Stimulated activated naive CD8-positive, alpha-beta T cell treated with anti-CD3 and anti-CD28 coated beads, Interleukin-15, Interleukin-2, amounts not matched to agents 100 ng/mL and 50 ng/mL, for 24 hours (primary cell): Measurements from ENCODE around the gene PCDHGB4.
"Not testable (repeated sequence)": the region's sequence is repeated elsewhere in the genome, so short reads cannot be mapped to it uniquely, and the experiment has no call there.

Experiments used
- H3K27ac Mint-ChIP-seq: one replicate; pipeline ENCODE4 v1.8.0; 2021; ENCODE audit warnings: mild to moderate bottlenecking, mixed read lengths
- H3K27me3 Mint-ChIP-seq: one replicate; pipeline ENCODE4 v1.8.0; 2021; ENCODE audit warnings: mixed read lengths
- H3K36me3 Mint-ChIP-seq: one replicate; pipeline ENCODE4 v1.8.0; 2021; ENCODE audit warnings: low read depth, mixed read lengths
- H3K4me1 Mint-ChIP-seq: one replicate; pipeline ENCODE4 v1.8.0; 2021; ENCODE audit warnings: low read depth, mixed read lengths
- H3K4me3 Mint-ChIP-seq: one replicate; pipeline ENCODE4 v1.8.0; 2021; ENCODE audit warnings: mild to moderate bottlenecking, mixed read lengths
- H3K9me3 Mint-ChIP-seq: one replicate; pipeline ENCODE4 v1.8.0; 2021; ENCODE audit warnings: mixed read lengths

Gene PCDHGB4

GRCh38 chr5:141421489-141421855, 34.0 kb downstream of the PCDHGB4 start:
- Mint-ChIP-seq H3K4me1 (peaks cover 15% of the 10 kb centered on the region), H3K9me3 (peaks cover 34% of the 10 kb centered on the region), H3K27me3 (peaks cover 88% of the 10 kb centered on the region), H3K27ac (peak overlapping the region; percentile 52), H3K36me3 (peaks cover 29% of the 10 kb centered on the region), H3K4me3 (peak overlapping the region; percentile 81)

DNA sequence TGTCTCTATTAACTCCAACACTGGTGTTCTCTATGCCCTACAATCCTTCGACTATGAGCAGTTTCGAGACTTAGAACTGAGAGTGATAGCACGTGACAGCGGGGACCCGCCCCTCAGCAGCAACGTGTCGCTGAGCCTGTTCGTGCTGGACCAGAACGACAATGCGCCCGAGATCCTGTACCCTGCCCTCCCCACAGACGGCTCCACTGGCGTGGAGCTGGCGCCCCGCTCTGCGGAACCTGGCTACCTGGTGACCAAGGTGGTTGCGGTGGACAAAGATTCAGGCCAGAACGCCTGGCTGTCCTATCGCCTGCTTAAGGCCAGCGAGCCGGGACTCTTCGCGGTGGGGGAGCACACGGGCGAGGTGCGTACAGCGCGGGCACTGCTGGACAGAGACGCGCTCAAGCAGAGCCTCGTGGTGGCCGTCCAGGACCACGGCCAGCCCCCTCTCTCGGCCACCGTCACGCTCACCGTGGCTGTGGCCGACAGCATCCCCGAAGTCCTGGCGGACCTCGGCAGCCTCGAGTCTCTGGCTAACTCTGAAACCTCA, 35.3 kb downstream of the PCDHGB4 start:
- H3K36me3 Mint-ChIP-seq, result peaks cover 28% of the 10 kb centered on the region
- H3K27me3 Mint-ChIP-seq, result peaks cover 88% of the 10 kb centered on the region
- no peak overlapping the region for H3K4me3 Mint-ChIP-seq
- peaks cover 14% of the 10 kb centered on the region for H3K4me1 Mint-ChIP-seq
- peaks cover 33% of the 10 kb centered on the region for H3K9me3 Mint-ChIP-seq
- H3K27ac Mint-ChIP-seq, result no peak overlapping the region

- peaks cover 76% of the 10 kb centered on the region for H3K27me3 Mint-ChIP-seq
- peaks cover 25% of the 10 kb centered on the region for H3K36me3 Mint-ChIP-seq
- H3K4me3 Mint-ChIP-seq, result no peak overlapping the region
- H3K4me1 Mint-ChIP-seq, result peaks cover 10% of the 10 kb centered on the region
- no peak overlapping the region for H3K27ac Mint-ChIP-seq
- H3K9me3 Mint-ChIP-seq, result peaks cover 24% of the 10 kb centered on the region
Measured at GRCh38 chr5:141427783-141428426, 40.4 kb downstream of the PCDHGB4 start.

GRCh38 chr5:141430332-141431113, 43.0 kb downstream of the PCDHGB4 start, which contains the start of gene PCDHGA12:
PCDHGA12 (plus strand) TSS chr5:141430507; CDS start chr5:141430760, 253 bp downstream.
- Mint-ChIP-seq H3K27ac (no peak within 1 kb of the TSS), H3K4me3 (peak within 1 kb of the TSS; percentile 76), H3K4me1 (peaks cover 10% of the 10 kb centered on the region), H3K27me3 (peaks cover 69% of the 10 kb centered on the region), H3K36me3 (peaks cover 28% of the 10 kb centered on the region), H3K9me3 (peaks cover 26% of the 10 kb centered on the region)

GRCh38 chr5:141431286-141431685, 43.8 kb downstream of the PCDHGB4 start:
- H3K27me3 Mint-ChIP-seq, result peaks cover 63% of the 10 kb centered on the region
- peak overlapping the region; percentile 76 for H3K4me3 Mint-ChIP-seq
- H3K4me1 Mint-ChIP-seq, result peaks cover 10% of the 10 kb centered on the region
- peaks cover 26% of the 10 kb centered on the region for H3K9me3 Mint-ChIP-seq
- no peak overlapping the region for H3K27ac Mint-ChIP-seq
- H3K36me3 Mint-ChIP-seq, result peaks cover 28% of the 10 kb centered on the region

GRCh38 chr5:141432308-141432707, 44.8 kb downstream of the PCDHGB4 start:
- peaks cover 10% of the 10 kb centered on the region for H3K4me1 Mint-ChIP-seq
- H3K27ac Mint-ChIP-seq, H3K4me3 Mint-ChIP-seq: not testable (repeated sequence)
- H3K36me3 Mint-ChIP-seq, result peaks cover 28% of the 10 kb centered on the region
- H3K9me3 Mint-ChIP-seq, result peaks cover 26% of the 10 kb centered on the region
- H3K27me3 Mint-ChIP-seq, result peaks cover 62% of the 10 kb centered on the region

GRCh38 chr5:141432726-141433125, 45.2 kb downstream of the PCDHGB4 start:
- H3K9me3 Mint-ChIP-seq, result peaks cover 26% of the 10 kb centered on the region
- H3K4me1 Mint-ChIP-seq, result peaks cover 10% of the 10 kb centered on the region
- not testable (repeated sequence) for H3K4me3 Mint-ChIP-seq, H3K27ac Mint-ChIP-seq
- H3K36me3 Mint-ChIP-seq, result peaks cover 28% of the 10 kb centered on the region
- H3K27me3 Mint-ChIP-seq, result peaks cover 61% of the 10 kb centered on the region

DNA sequence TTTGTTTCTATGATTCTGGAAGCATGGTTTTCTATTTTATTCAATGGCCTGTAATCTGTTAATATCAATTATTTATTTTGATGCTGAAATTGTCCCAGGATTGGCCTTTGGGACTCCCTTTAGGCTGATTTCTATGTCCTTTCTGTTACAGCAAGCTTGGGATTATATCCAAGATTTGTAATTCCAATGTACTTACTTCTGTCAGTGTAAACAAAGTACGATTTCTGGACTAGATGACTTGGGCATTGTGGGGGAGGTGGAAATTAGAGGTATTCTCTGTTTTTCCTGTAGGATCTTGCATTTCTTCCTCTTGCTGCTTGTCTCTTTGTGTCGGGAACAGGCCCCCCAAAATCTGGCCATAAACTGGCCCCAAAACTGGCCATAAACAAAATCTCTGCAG, 46.5 kb downstream of the PCDHGB4 start:
- H3K27me3 Mint-ChIP-seq, result peaks cover 58% of the 10 kb centered on the region
- H3K4me1 Mint-ChIP-seq, result peaks cover 10% of the 10 kb centered on the region
- no peak overlapping the region for H3K4me3 Mint-ChIP-seq

GRCh38 chr5:141437221-141437620, 49.7 kb downstream of the PCDHGB4 start:
- no peak overlapping the region for H3K4me3 Mint-ChIP-seq
- H3K36me3 Mint-ChIP-seq, result peaks cover 8% of the 10 kb centered on the region
- H3K9me3 Mint-ChIP-seq, result peaks cover 9% of the 10 kb centered on the region
- H3K27ac Mint-ChIP-seq, result no peak overlapping the region
- H3K27me3 Mint-ChIP-seq, result peaks cover 42% of the 10 kb centered on the region
- H3K4me1 Mint-ChIP-seq, result no peaks in the 10 kb centered on the region

More for the DNA sequence above, 46.5 kb downstream of the PCDHGB4 start:
- H3K36me3 Mint-ChIP-seq, result peaks cover 23% of the 10 kb centered on the region
- no peak overlapping the region for H3K27ac Mint-ChIP-seq
- peaks cover 23% of the 10 kb centered on the region for H3K9me3 Mint-ChIP-seq

- peaks cover 4% of the 10 kb centered on the region for H3K9me3 Mint-ChIP-seq
- no peak overlapping the region for H3K4me3 Mint-ChIP-seq
- H3K27me3 Mint-ChIP-seq, result peaks cover 29% of the 10 kb centered on the region
- peaks cover 4% of the 10 kb centered on the region for H3K36me3 Mint-ChIP-seq
- no peak overlapping the region for H3K27ac Mint-ChIP-seq
- H3K4me1 Mint-ChIP-seq, result no peaks in the 10 kb centered on the region
Measured at GRCh38 chr5:141439411-141440141, 52.1 kb downstream of the PCDHGB4 start.
